HG02678 (cell line): Measurements from ENCODE around the gene DNAJA3.
A peak's percentile ranks its signal among the peaks of the same experiment; 100 is the strongest.

ENCODE experiments used
- ATAC-seq: cut with Tn5 transposase; IDR thresholded peaks from one replicate; pipeline ENCODE4 v1.9.1; 2021; ENCODE audit warnings: mild to moderate bottlenecking, moderate library complexity; ENCODE audit not compliant: unreplicated experiment

DNAJA3 gene

DNA sequence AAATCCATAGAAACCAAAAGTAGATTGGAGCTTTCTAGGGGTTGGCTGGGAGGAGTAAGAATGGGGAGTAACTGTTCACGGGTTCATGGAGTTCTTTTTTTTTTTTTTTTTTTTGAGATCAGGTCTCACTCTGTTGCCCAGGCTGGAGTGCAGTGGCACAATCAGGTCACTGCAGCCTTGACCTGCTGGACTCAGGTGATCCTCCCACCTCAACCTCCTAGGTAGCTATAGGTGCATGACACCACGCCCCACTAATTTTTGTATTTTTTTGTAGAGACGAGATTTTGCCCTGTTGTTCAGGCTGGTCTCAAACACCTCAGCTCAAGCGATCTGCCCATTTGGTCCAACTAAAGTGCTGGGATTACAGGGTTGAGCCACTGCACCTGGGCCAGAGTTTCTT is 47.2 kb downstream of the DNAJA3 start:
- no peak for ATAC-seq

DNA sequence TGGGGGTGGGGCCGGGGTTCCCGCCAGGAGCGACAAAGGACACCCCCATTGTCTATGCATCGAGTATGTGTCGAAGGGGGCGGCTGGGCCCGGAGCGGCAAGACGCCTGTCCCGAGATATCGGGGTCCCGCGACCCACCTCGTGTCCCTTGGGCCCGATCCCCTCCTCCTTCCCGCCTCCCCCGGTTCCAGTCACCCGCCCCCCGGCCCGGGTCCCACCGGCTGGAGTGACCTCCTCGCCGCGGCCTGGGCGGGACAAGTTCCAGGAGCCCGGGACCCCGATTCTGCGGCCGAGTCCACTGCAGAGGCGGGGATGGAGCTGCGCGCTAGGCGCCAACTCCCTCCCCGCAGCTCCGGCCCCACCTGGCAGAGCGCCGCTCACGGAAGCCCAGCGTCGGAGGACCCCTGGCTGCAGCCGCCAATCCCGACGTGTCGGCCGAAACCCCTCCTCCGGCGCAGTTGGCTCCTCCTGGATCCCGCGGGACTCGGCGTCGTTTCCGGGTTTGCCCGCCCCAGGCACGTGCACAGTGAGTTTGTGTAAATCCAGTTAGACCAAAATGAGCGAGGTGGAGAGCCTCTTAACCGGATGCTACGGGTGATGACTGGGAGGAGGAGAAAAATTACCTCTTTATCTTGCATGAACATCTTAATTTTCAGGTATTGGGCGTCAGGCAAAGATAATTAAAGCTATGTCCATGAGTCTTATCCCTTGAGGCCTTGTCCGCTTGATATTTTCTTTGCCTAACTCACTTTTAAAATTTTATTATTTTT is 48.7 kb downstream of the DNAJA3 start, which contains the start of gene NMRAL1:
Gene NMRAL1, minus strand, starts transcription at position 434 of the 770 bp plus-strand sequence. CDS start 493 bp downstream, outside the sequence.
- peak; percentile 46 for ATAC-seq

DNA sequence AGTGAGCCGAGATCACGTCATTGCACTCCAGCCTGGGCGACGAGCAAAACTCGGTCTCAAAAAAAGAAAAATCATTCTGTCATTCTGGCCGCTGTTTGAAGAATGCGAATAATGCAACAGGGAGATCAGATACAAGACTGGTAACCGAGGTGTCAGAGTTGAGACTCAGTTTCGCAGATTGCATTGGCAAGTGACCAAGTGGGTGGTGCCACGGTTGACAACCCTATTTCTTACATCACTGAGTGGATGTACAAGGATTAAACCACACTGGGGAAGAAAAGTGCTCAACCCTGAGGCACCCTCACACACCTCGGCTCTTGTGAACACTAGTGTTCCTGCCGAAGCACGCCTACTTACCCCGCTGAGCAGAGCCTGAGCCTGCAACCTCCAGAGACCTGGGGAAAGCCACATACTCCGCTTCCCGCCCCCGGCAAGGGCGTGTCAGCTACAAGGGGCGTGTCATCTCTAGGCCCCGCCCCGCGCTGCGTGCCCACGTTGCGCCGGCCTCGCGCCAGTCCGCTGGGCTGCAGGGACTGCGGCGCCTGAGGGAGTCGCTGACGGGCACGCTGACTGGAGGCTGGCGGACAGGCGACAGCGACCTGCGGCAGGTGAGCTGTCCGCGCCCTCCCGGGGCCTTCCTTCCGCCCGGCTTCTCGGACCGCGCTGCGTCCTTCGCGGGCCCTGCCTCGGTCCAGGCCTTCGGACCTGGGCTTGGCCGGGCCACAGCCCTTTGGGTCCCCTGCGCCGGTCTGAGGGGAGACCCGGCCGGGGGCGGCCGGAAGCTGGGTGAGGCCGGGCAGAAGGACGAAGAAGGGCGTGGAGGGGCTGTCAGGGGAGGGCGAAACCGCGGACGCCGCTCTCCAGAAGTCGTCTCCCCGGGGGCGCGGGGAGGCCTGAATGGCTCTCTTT is 50.5 kb downstream of the DNAJA3 start, which contains the start of gene HMOX2:
Gene HMOX2, plus strand, starts transcription at position 519 of the 909 bp plus-strand sequence. CDS start 29,127 bp downstream, outside the sequence.
- peak; percentile 87 for ATAC-seq

- no peak for ATAC-seq
Observed at GRCh38 chr16:4477966-4478365, 52.3 kb downstream of the DNAJA3 start.

DNA sequence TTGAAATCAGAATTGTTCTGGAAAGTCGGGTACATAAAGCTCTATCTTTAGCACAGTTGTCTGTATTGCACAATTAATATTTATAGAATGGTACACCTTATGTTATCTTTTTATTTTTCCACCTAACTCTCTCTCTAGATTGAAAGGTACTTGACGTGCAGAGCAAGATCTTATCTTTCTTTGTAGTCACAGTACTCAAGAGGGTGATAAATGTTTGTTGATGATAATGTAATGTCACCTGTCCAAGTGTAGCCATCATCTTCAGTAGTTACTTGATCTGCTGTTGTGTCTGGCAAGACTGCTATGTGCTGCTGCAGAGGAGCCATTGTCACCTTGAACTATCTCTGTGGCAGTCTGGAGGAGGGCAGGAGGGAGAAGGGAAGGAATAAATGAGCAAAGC is 55.9 kb downstream of the DNAJA3 start:
- no peak for ATAC-seq

DNA sequence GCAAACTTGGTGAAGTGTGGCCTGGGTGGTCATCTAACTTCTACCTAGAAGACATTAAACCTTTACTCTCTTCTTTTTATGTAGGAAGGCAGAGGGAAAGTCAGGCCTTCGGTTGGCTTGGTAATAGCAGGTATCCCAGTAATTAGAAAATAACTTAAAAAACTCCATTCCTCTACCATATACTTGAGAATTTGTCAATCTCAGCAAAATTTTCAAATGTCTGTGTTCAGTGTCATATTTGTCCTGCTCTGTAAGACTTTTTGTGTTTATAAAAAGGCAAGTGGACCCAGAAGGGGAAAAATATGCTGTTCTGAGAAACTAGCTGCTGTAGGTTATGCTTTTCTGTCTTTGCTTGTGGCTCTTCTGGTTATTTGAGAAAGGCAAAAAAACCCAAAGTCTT is 56.3 kb downstream of the DNAJA3 start:
- ATAC-seq = no peak

- ATAC-seq = no peak
Observed at GRCh38 chr16:4486126-4486893, 60.6 kb downstream of the DNAJA3 start.

GRCh38 chr16:4487955-4488498 is 62.4 kb downstream of the DNAJA3 start:
- no peak for ATAC-seq

GRCh38 chr16:4488499-4488967 is 62.9 kb downstream of the DNAJA3 start:
- ATAC-seq = no peak

DNA sequence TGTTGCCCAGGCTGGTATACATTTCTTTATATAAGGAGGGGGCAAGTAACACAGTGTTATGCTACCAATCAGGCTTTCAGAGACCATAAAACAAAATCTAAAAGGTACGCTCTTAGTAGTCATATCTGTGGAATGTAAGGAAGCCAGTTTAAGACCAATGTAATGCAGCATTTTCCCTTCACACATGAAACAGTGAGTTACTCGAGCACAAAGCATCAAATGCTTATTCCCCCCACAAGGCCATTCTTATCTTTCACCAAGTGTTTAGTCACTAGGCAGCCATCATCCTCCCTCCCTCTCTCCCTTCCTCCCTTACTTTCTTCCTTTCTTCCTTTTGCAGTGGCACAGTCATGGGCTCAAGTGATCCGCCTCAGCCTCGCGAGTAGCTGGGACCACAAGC is 63.4 kb downstream of the DNAJA3 start:
- ATAC-seq = no peak

DNA sequence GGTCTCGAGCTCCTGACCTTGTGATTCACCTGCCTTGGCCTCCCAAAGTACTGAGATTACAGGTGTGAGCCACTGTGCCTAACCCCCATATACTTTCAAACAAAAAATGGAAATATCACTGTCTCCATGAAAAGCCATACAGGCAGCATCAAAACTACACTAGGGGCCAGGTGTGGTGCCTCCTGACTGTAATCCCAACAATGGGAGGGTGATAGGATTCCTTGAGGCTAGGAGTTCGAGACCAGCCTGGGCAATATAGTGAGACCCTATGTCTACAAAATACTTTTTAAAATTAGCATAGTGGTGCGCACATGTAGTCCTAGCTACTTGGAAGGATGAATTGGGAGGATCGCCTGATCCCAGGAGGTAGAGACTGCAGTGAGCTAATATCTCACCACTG is 66.2 kb downstream of the DNAJA3 start:
- ATAC-seq = no peak

- no peak for ATAC-seq
Observed at GRCh38 chr16:4494746-4495490, 69.2 kb downstream of the DNAJA3 start.

GRCh38 chr16:4495766-4496165 is 70.1 kb downstream of the DNAJA3 start:
- no peak for ATAC-seq

DNA sequence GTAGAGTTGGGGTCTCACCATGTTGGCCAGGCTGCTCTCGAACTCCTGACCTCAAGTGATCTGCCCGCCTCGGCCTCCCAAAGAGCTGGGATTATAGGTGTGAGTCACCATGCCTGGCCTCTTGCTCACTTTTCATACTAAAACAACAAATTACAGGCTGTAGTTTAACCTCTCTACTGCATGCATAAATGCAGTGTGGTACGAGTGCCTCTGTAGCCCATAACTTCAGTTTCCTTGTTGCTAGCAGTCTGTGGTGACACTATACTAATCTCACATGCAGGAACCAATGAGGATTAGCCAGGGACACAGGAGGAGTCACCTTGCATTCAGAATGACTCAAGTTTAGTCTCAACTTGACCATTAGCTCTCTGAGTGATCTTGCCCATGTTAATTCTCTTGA is 70.6 kb downstream of the DNAJA3 start:
- ATAC-seq = no peak

- ATAC-seq = no peak
Observed at GRCh38 chr16:4498546-4499195, 73.0 kb downstream of the DNAJA3 start.

DNA sequence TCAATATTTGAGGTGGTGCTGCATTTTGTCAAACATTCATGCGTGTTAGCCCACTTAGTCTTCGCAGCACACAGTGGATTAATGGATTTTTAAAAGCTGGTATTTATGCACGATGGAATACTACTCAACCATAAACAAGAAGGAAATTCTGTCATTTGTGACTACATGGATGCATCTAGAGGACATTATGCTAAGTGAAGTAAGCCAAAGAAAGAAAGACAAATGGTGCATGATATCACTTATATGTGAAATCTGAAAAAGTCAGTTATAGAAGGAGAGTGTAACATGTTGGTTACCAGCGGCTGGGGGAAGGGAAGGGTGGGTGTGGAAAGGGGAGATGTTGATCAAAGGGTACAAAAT is 73.5 kb downstream of the DNAJA3 start:
- ATAC-seq = no peak

DNA sequence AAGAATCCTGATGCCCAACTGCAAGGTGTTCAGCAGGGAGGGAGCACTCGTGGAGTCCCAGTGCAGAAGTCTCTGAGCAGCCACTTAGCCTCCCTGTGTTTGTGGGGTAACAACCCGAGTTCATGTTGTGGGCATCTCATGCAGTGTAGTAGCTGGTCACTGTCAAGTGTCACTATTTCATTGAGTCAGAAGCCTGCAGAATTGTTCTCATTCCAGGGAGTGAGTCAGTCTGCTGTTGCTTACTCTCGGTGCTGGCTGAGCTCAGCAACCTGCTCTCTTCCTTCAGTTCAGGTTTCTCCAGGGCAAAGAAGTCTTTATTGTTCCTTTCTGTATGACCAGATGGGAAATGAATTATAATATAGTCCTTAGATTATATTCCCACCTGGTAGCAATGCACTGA is 74.6 kb downstream of the DNAJA3 start:
- no peak for ATAC-seq

- ATAC-seq = no peak
Observed at GRCh38 chr16:4501071-4501478, 75.4 kb downstream of the DNAJA3 start.

DNA sequence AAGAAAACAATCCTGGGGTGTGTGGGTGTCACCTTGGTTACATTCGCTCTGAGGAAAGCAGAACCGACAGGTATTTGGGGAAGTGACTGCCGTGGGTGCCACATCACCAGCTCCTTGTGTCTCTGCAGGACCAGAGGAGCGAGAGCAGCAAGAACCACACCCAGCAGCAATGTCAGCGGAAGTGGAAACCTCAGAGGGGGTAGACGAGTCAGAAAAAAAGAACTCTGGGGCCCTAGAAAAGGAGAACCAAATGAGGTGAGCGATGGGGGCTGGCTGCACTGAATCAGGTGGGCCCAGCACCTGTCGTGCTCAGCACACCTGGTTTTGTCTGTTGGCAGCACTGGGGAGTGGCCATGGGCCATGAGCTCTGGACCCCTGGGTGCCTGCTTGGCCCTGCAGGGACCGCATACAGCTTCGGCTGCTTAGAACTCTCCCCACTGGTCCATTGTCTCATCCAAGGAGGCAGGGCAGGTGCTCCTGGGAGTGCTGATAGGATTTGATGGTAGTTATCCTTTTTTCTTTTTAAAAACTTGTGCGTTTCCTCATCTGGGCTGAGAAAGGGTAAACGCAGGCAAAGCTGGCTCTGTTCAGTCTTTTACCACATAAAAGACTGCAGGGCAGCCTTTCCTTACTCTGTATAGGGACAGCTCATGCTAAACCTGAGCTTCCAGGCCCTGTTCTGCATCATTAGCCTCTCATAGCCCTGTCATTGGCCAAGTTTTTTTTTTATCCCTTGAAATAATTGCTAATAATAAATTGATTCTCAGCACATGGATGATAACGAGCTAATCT is 79.9 kb downstream of the DNAJA3 start:
- peak; percentile 81 for ATAC-seq
